Brain microvascular endothelial cell (primary cell): ENCODE measurements around the gene CACNA1D.

Source experiments
- DNase-seq: peaks from one replicate; pipeline ENCODE4 v3.0.0-alpha.2; 2020
- H3K27ac ChIP-seq: fragments of 250-450 bp; sonication (Bioruptor Pico); 2 replicates; pipeline ENCODE4 v1.5.1; 2020; ENCODE audit warnings: mild to moderate bottlenecking, moderate library complexity
- H3K27me3 ChIP-seq: fragments of 250-450 bp; sonication (Bioruptor Pico); replicated peaks from 2 replicates; pipeline ENCODE4 v1.5.1; 2020; ENCODE audit warnings: mild to moderate bottlenecking
- H3K36me3 ChIP-seq: fragments of 250-450 bp; sonication (Bioruptor Pico); replicated peaks from 2 replicates; pipeline ENCODE4 v1.5.1; 2020; ENCODE audit warnings: mild to moderate bottlenecking
- H3K4me3 ChIP-seq: 2 replicates; pipeline ENCODE4 v1.5.1; 2011; ENCODE audit warnings: low read depth, mild to moderate bottlenecking, control low read depth, low read length, moderate library complexity
- in situ Hi-C: cut with HindIII; loops from 2 replicates; pipeline ENCODE4 v1.10.0; 2017; ENCODE audit warnings: low sequenced_read_pairs, low pct_ligation_motif_present
- TF ChIP-seq, protein P1 (sequence below): IDR thresholded peaks from 2 replicates; pipeline ENCODE4 v1.5.1; 2011; ENCODE audit warnings: low read depth, mild to moderate bottlenecking, moderate library complexity, low read length, control low read depth, inconsistent platforms; ENCODE audit errors: missing control alignments

CACNA1D gene

DNA sequence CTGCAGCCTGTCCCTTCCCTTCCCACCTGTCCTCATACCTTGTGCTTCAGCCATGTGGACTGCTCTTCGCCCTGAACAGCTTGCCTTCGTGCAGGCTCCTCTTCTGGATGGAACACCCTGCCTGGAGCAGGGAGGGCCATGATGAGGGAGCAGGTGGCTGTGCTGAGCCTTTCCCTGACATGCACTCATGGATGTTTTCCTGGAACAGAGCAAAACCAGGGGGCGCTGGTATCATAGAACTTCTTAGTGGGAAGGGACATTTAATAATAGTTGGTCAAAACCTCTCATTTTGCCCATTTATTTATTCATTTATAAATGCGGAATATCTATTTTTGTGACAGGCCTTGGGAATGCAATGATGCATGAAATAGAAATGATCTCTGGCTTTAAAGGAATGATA is 149.3 kb downstream of the CACNA1D start:
- no peak for DNase-seq
- in situ Hi-C loops, result no loop called here
- no peaks in the 10 kb centered on the region for H3K36me3 ChIP-seq
- H3K27ac ChIP-seq, result no peak overlapping the region
- TF ChIP-seq, protein P1, sequence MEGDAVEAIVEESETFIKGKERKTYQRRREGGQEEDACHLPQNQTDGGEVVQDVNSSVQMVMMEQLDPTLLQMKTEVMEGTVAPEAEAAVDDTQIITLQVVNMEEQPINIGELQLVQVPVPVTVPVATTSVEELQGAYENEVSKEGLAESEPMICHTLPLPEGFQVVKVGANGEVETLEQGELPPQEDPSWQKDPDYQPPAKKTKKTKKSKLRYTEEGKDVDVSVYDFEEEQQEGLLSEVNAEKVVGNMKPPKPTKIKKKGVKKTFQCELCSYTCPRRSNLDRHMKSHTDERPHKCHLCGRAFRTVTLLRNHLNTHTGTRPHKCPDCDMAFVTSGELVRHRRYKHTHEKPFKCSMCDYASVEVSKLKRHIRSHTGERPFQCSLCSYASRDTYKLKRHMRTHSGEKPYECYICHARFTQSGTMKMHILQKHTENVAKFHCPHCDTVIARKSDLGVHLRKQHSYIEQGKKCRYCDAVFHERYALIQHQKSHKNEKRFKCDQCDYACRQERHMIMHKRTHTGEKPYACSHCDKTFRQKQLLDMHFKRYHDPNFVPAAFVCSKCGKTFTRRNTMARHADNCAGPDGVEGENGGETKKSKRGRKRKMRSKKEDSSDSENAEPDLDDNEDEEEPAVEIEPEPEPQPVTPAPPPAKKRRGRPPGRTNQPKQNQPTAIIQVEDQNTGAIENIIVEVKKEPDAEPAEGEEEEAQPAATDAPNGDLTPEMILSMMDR, result no peak
- no peaks in the 10 kb centered on the region for H3K27me3 ChIP-seq
- no peak overlapping the region for H3K4me3 ChIP-seq

DNA sequence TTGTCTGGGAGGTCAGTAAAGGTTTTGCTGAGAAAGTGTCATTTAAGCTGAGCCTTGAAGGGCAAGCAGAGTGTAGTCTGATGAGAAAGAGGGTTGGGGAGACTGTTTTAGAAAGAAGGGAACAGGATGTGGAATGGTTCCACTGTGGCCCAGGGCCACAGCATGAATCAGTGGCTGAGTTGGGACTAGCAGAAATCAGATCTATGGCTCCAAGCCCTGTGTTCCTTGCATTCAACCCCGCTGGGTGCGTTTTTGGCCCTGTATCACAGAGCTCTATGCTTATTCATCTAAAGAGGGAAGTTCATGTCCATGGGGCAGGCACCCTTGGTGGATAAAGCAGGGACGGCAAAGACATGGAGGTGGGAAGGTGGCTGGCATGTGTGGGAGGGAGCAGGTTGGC is 151.3 kb downstream of the CACNA1D start:
- Histone ChIP-seq H3K4me3 (no peak overlapping the region), H3K27ac (no peak overlapping the region), H3K36me3 (no peaks in the 10 kb centered on the region), H3K27me3 (no peaks in the 10 kb centered on the region)
- in situ Hi-C loops, result no loop called here
- no peak for DNase-seq
- TF ChIP-seq, protein P1, result no peak

DNA sequence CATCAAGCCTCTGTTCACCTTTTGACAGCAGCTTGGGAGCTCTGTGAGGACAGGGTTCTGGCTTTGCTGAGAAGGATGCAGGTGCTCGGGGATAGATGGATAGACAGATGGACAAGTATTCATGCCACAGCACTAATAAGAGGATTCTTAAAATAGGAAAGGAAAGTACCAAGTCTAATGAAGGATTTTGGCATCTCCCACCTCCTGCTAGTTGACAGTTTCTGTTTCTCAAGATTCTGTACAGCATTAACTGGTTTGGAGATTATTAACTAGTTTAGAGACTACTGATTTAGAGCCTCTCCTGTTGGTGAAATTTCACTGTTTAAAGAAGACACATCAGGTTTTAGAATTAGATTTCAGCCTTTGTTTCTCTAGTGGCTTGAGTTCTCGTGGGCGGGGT is 152.3 kb downstream of the CACNA1D start:
- H3K4me3 ChIP-seq, result no peak overlapping the region
- in situ Hi-C loops, result no loop called here
- H3K27me3 ChIP-seq, result no peaks in the 10 kb centered on the region
- H3K27ac ChIP-seq, result no peak overlapping the region
- DNase-seq, result no peak
- no peaks in the 10 kb centered on the region for H3K36me3 ChIP-seq
- TF ChIP-seq, protein P1, result no peak

DNA sequence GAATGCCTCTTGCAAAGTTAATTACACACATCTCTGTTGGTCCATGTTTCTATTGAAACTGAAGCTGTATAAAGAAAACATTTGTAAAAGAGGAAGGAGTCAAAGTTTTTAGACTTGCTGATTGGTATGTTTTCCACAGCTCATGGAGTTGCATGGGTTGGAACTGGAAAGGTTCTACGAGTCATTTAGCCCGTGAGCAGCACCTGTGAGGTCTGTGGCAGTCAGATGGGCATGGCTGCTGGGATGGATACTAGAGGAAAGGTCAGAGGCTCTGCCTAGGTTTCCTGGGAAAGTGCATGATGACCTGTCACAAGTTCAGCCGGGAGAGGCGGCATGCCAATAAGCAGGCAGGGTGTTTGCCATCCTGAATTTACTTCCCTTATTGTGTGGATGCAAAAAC is 155.4 kb downstream of the CACNA1D start:
- DNase-seq, result no peak
- Histone ChIP-seq H3K4me3 (no peak overlapping the region), H3K27me3 (no peaks in the 10 kb centered on the region), H3K36me3 (no peaks in the 10 kb centered on the region), H3K27ac (no peak overlapping the region)
- TF ChIP-seq, protein P1, result no peak
- in situ Hi-C loops, result no loop called here

DNA sequence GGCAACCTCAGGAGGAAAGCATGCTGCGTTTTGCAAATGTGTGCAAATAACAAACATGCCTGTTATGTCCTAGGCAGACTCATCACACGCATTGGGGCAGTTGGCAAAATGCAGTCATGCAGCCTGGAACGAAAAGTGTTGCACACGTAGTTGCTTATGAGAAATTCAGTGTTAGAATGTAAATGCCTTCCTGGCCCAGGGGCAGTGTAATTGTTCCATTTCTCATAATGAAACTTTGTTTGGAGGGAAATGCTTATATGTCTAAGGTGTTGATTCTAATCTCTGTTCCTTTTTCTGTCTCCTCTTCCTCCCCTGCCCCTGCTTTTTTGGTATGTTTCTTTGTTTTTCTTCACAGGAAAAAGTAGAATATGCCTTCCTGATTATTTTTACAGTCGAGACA is 156.0 kb downstream of the CACNA1D start:
- TF ChIP-seq, protein P1, result no peak
- Histone ChIP-seq H3K27me3 (no peaks in the 10 kb centered on the region), H3K4me3 (no peak overlapping the region), H3K36me3 (no peaks in the 10 kb centered on the region), H3K27ac (no peak overlapping the region)
- no peak for DNase-seq
- in situ Hi-C loops, result no loop called here

DNA sequence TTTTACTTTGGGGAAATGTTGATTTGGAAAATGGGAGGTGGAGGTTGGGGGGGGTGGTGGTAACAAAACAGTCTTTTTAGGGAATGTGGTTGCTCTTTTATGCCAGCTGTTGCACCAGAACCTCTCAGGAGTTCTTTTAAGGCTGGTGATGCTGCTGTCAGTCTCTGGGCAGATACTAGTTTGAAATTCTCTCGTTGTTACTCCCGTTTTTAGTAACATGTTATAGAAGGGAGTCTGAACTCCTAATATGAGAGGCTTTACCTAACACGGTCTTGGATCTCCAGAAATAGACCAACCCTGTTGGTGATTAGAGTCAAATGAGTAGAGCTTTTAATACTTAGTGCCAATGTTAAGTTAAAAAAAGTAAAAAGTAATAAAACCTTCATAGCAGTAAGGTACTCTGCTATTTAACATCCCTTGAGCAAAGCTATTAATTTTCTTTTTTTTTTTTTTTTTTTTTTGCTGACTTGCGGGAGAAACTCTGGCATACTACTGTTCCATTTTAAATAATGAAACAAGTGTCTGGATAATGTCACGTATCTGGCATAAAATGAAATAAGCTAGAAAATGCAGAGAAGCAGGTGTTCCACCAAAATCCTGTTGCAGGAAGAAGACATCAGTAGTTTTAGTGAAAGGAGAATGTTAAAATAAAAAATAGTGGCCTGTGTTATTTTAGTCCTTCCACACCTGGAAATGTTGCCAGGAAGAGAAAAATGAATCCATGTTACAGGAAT is 156.7 kb downstream of the CACNA1D start:
- no peak for DNase-seq
- TF ChIP-seq, protein P1, result no peak
- in situ Hi-C loops, result no loop called here
- no peak overlapping the region for H3K4me3 ChIP-seq
- no peak overlapping the region for H3K27ac ChIP-seq
- H3K27me3 ChIP-seq, result no peaks in the 10 kb centered on the region
- H3K36me3 ChIP-seq, result no peaks in the 10 kb centered on the region
